ENCODE results near the gene MSANTD2.
A peak's percentile ranks its signal among the peaks of the same experiment; 100 is the strongest.

MSANTD2 gene

DNA sequence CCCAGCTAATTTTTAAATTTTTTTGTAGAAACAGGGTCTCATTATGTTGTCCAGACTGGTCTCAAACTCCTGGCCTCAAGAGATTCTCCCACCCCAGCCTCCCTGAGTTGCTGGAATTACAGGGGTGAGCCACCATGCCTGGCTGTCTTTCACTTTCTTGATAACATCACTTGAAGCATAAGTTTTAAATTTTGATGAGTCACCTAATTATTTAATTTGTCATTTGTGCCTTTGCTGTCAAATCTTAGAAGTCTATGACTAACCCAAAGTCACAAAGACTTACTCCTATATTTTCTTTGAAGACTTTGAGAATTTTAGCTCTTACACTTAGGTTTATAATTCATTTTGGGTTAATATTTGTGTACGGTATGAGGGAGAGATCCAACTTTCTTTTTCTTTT lies 14.5 kb upstream of the MSANTD2 start:
- Histone ChIP-seq H3K27me3 (ENCODE audit: control insufficient read depth, insufficient read depth, low read length) (no peaks in the 10 kb centered on the region), H3K9me3 (ENCODE audit: control insufficient read depth, low read depth, low read length) (no peaks in the 10 kb centered on the region), H3K27ac (ENCODE audit: low read length) (no peak overlapping the region), H3K9ac (ENCODE audit: low read length) (no peak overlapping the region), H3K4me1 (ENCODE audit: control insufficient read depth, low read depth, low read length) (no peaks in the 10 kb centered on the region), H3K36me3 (ENCODE audit: control insufficient read depth, low read depth, low read length) (no peaks in the 10 kb centered on the region), H3K4me3 (ENCODE audit: low read length) (no peak overlapping the region)

DNA sequence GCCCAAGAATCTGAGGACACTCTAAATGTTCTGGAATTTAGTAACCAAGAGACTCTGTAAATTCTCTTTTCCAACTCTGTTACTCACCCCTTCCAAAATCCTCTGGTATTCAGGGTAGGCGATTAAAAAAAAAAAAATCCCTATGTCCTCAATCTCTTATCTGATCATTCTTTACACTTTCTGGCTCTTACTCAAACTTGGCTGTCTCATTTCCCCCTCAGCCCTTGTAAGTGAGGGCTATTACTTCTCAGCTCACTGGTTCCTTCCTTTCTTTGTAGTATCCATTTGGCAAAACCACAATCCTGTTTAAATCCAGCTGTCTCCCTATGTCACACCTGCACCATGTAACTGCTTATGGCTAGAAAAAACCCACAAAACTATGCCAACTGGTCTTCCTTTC lies 12.7 kb upstream of the MSANTD2 start:
- no peak overlapping the region for H3K4me3 ChIP-seq (ENCODE audit: low read length)
- no peaks in the 10 kb centered on the region for H3K9me3 ChIP-seq (ENCODE audit: control insufficient read depth, low read depth, low read length)
- H3K4me1 ChIP-seq (ENCODE audit: control insufficient read depth, low read depth, low read length), result no peaks in the 10 kb centered on the region
- H3K9ac ChIP-seq (ENCODE audit: low read length), result no peak overlapping the region
- no peak overlapping the region for H3K27ac ChIP-seq (ENCODE audit: low read length)
- H3K27me3 ChIP-seq (ENCODE audit: control insufficient read depth, insufficient read depth, low read length), result no peaks in the 10 kb centered on the region
- H3K36me3 ChIP-seq (ENCODE audit: control insufficient read depth, low read depth, low read length), result no peaks in the 10 kb centered on the region

DNA sequence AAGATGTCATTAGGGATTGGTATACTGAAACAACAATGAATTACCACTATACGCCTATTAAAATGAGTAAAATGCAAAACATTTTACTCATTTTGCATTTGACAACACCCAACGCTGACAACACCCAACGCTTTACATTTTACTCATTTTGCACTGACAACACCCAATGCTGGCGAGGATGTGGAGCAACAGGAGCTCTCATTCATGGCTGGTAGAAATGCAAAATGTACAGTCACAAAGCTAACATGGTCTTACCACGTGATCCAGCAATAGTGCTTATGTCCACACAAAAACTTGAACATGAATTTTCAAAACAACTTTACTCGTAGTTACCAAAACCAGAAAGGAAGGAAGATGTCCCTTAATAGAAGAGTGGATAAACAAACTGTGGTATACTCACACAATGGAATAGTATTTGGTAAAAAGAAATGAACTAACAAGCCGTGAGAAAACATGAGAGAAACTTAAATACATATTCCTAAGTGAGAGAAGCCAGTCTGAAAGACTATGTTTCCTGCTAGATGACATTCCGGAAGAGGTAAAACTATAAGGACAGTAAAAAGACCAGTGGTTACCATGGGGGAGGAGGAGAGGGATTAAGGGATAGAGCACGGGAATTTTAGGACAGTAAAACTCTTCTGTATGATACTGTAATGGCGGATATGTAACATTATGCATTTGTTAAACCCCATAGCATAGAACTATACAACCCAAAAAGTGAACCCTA lies 11.4 kb upstream of the MSANTD2 start:
- no peak overlapping the region for H3K9ac ChIP-seq (ENCODE audit: low read length)
- H3K9me3 ChIP-seq (ENCODE audit: control insufficient read depth, low read depth, low read length), result no peaks in the 10 kb centered on the region
- H3K27ac ChIP-seq (ENCODE audit: low read length), result no peak overlapping the region
- no peak overlapping the region for H3K4me3 ChIP-seq (ENCODE audit: low read length)
- no peaks in the 10 kb centered on the region for H3K4me1 ChIP-seq (ENCODE audit: control insufficient read depth, low read depth, low read length)
- H3K36me3 ChIP-seq (ENCODE audit: control insufficient read depth, low read depth, low read length), result no peaks in the 10 kb centered on the region
- H3K27me3 ChIP-seq (ENCODE audit: control insufficient read depth, insufficient read depth, low read length), result no peaks in the 10 kb centered on the region

DNA sequence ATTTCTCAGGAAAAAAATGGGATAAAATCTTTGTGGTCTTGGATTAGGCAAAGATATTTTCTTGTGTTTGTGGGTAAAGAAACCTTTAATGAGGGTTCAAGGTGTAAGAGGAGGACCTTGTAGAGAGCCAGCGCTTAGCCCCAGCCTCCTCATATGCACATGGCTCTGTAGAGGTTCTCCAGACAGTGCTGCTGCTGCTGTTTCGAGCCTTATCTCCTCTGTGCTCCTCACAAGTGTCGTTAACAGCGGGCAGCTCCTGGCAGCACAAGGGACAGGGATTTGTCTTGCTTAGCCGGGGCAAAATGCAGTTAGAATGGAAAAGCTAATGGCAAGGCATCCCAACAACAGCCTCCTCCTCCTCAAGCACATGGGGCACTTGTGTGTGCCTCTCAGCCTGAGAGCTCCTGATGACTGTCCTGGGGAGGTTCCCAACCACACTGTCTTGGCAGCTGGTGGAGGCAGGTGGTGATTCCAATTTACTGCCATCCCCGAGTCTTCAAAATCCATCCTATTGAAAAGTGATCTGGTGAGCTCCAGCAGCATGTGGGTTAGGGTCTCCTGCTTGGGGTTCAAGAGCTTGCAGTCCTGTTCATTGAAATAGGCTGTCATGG lies 7.6 kb upstream of the MSANTD2 start:
- no peak overlapping the region for H3K4me3 ChIP-seq (ENCODE audit: low read length)
- no peaks in the 10 kb centered on the region for H3K36me3 ChIP-seq (ENCODE audit: control insufficient read depth, low read depth, low read length)
- H3K9me3 ChIP-seq (ENCODE audit: control insufficient read depth, low read depth, low read length), result no peaks in the 10 kb centered on the region
- H3K27ac ChIP-seq (ENCODE audit: low read length), result no peak overlapping the region
- no peaks in the 10 kb centered on the region for H3K27me3 ChIP-seq (ENCODE audit: control insufficient read depth, insufficient read depth, low read length)
- H3K4me1 ChIP-seq (ENCODE audit: control insufficient read depth, low read depth, low read length), result no peaks in the 10 kb centered on the region
- H3K9ac ChIP-seq (ENCODE audit: low read length), result no peak overlapping the region

- Histone ChIP-seq H3K27ac (ENCODE audit: low read length) (no peak overlapping the region), H3K4me3 (ENCODE audit: low read length) (no peak overlapping the region), H3K4me1 (ENCODE audit: control insufficient read depth, low read depth, low read length) (no peaks in the 10 kb centered on the region), H3K9me3 (ENCODE audit: control insufficient read depth, low read depth, low read length) (no peaks in the 10 kb centered on the region), H3K36me3 (ENCODE audit: control insufficient read depth, low read depth, low read length) (no peaks in the 10 kb centered on the region), H3K27me3 (ENCODE audit: control insufficient read depth, insufficient read depth, low read length) (no peaks in the 10 kb centered on the region), H3K9ac (ENCODE audit: low read length) (no peak overlapping the region)
These were observed 7.0 kb upstream of the MSANTD2 start for GRCh38 chr11:124807201-124807600.

- H3K4me1 ChIP-seq (ENCODE audit: control insufficient read depth, low read depth, low read length), result peaks cover 6% of the 10 kb centered on the region
- no peak overlapping the region for H3K9ac ChIP-seq (ENCODE audit: low read length)
- H3K27me3 ChIP-seq (ENCODE audit: control insufficient read depth, insufficient read depth, low read length), result no peaks in the 10 kb centered on the region
These were observed 4.7 kb upstream of the MSANTD2 start for GRCh38 chr11:124804884-124805283.

GRCh38 chr11:124801636-124802312 lies 1.6 kb upstream of the MSANTD2 start:
- Histone ChIP-seq H3K4me3 (ENCODE audit: low read length) (peak overlapping the region; percentile 65), H3K27ac (ENCODE audit: low read length) (no peak overlapping the region), H3K9me3 (ENCODE audit: control insufficient read depth, low read depth, low read length) (no peaks in the 10 kb centered on the region), H3K4me1 (ENCODE audit: control insufficient read depth, low read depth, low read length) (peaks cover 16% of the 10 kb centered on the region), H3K27me3 (ENCODE audit: control insufficient read depth, insufficient read depth, low read length) (no peaks in the 10 kb centered on the region), H3K36me3 (ENCODE audit: control insufficient read depth, low read depth, low read length) (no peaks in the 10 kb centered on the region), H3K9ac (ENCODE audit: low read length) (no peak overlapping the region)

More at GRCh38 chr11:124804884-124805283, 4.7 kb upstream of the MSANTD2 start:
- Histone ChIP-seq H3K9me3 (ENCODE audit: control insufficient read depth, low read depth, low read length) (no peaks in the 10 kb centered on the region), H3K36me3 (ENCODE audit: control insufficient read depth, low read depth, low read length) (no peaks in the 10 kb centered on the region), H3K4me3 (ENCODE audit: low read length) (no peak overlapping the region), H3K27ac (ENCODE audit: low read length) (no peak overlapping the region)

DNA sequence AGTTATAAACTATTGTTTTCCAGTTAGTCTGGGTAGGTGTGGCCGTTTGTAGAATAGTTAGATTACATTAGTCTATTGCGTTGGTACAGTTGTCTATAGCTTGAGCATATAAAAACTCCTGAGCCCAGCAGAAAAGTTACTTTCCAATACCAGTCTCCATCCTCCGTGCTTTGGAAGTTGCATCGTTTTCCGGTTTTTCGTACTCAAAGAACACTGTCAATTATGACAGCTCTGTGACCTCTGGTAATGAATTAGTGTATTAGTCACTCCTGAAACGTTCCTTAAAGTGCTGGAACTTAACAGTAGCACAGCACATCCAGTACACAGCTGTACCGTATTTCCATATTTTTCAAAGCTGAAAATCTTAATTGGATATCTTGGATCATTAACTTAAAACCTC lies 808 bp upstream of the MSANTD2 start:
- H3K4me3 ChIP-seq (ENCODE audit: low read length), result peak overlapping the region; percentile 65
- H3K9me3 ChIP-seq (ENCODE audit: control insufficient read depth, low read depth, low read length), result no peaks in the 10 kb centered on the region
- no peaks in the 10 kb centered on the region for H3K36me3 ChIP-seq (ENCODE audit: control insufficient read depth, low read depth, low read length)
- H3K4me1 ChIP-seq (ENCODE audit: control insufficient read depth, low read depth, low read length), result peaks cover 16% of the 10 kb centered on the region
- peak overlapping the region; percentile 48 for H3K27ac ChIP-seq (ENCODE audit: low read length)
- H3K27me3 ChIP-seq (ENCODE audit: control insufficient read depth, insufficient read depth, low read length), result no peaks in the 10 kb centered on the region
- H3K9ac ChIP-seq (ENCODE audit: low read length), result peak overlapping the region; percentile 55

- H3K36me3 ChIP-seq (ENCODE audit: control insufficient read depth, low read depth, low read length), result no peaks in the 10 kb centered on the region
- H3K27ac ChIP-seq (ENCODE audit: low read length), result no peak overlapping the region
- H3K4me3 ChIP-seq (ENCODE audit: low read length), result peak overlapping the region; percentile 65
- peak overlapping the region; percentile 55 for H3K9ac ChIP-seq (ENCODE audit: low read length)
- no peaks in the 10 kb centered on the region for H3K9me3 ChIP-seq (ENCODE audit: control insufficient read depth, low read depth, low read length)
- H3K27me3 ChIP-seq (ENCODE audit: control insufficient read depth, insufficient read depth, low read length), result no peaks in the 10 kb centered on the region
- H3K4me1 ChIP-seq (ENCODE audit: control insufficient read depth, low read depth, low read length), result peaks cover 16% of the 10 kb centered on the region
These were observed 619 bp downstream of the MSANTD2 start for GRCh38 chr11:124799348-124800225.

DNA sequence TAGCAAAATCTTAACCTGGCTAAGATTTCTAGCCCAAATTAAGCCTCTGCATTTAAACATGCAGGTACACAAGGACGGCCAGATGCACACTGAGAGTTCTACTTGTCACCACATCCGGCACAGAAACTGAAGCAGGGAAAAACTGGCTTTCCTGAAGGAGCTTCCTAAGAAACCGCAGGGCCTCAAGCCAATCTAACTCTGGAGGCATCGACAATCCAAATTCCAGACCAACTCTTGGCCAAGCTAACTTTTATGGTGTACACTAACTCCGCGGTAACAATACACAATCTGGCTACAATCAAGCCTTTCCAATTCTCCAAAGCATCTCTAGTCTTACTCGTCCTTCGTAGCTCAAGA lies 1.2 kb downstream of the MSANTD2 start:
- H3K27me3 ChIP-seq (ENCODE audit: control insufficient read depth, insufficient read depth, low read length), result no peaks in the 10 kb centered on the region
- H3K27ac ChIP-seq (ENCODE audit: low read length), result no peak overlapping the region
- peak overlapping the region; percentile 65 for H3K4me3 ChIP-seq (ENCODE audit: low read length)
- H3K9ac ChIP-seq (ENCODE audit: low read length), result peak overlapping the region; percentile 55
- no peaks in the 10 kb centered on the region for H3K36me3 ChIP-seq (ENCODE audit: control insufficient read depth, low read depth, low read length)
- H3K4me1 ChIP-seq (ENCODE audit: control insufficient read depth, low read depth, low read length), result peaks cover 19% of the 10 kb centered on the region
- H3K9me3 ChIP-seq (ENCODE audit: control insufficient read depth, low read depth, low read length), result no peaks in the 10 kb centered on the region

GRCh38 chr11:124796312-124796711 lies 3.9 kb downstream of the MSANTD2 start:
- Histone ChIP-seq H3K36me3 (ENCODE audit: control insufficient read depth, low read depth, low read length) (no peaks in the 10 kb centered on the region), H3K9me3 (ENCODE audit: control insufficient read depth, low read depth, low read length) (no peaks in the 10 kb centered on the region), H3K4me1 (ENCODE audit: control insufficient read depth, low read depth, low read length) (peaks cover 39% of the 10 kb centered on the region), H3K27me3 (ENCODE audit: control insufficient read depth, insufficient read depth, low read length) (no peaks in the 10 kb centered on the region), H3K27ac (ENCODE audit: low read length) (no peak overlapping the region), H3K9ac (ENCODE audit: low read length) (no peak overlapping the region), H3K4me3 (ENCODE audit: low read length) (no peak overlapping the region)
